HEK293T (cell line): Measurements from ENCODE around the gene LAMC2.

Experiments used
- ARNT ChIP-seq: fragments of 450-650 bp; IDR thresholded peaks from 2 replicates; pipeline ENCODE4 v1.6.1; 2017; ENCODE audit warnings: mild to moderate bottlenecking
- BHLHE40 ChIP-seq: fragments of 450-650 bp; IDR thresholded peaks from 2 replicates; pipeline ENCODE4 v1.6.1; 2016; ENCODE audit warnings: mild to moderate bottlenecking, moderate library complexity, borderline replicate concordance
- CTBP1 ChIP-seq: fragments of 450-650 bp; IDR thresholded peaks from 2 replicates; pipeline ENCODE4 v1.6.1; 2016; ENCODE audit warnings: borderline replicate concordance
- ELF4 ChIP-seq: fragments of 450-650 bp; IDR thresholded peaks from 2 replicates; pipeline ENCODE4 v1.6.1; 2017; ENCODE audit warnings: antibody characterized with exemption
- FOXA1 ChIP-seq: fragments of 450-650 bp; IDR thresholded peaks from 2 replicates; pipeline ENCODE4 v1.6.1; 2016; ENCODE audit warnings: mild to moderate bottlenecking
- FOXK2 ChIP-seq: fragments of 450-650 bp; IDR thresholded peaks from 2 replicates; pipeline ENCODE4 v1.6.1; 2016; ENCODE audit warnings: mild to moderate bottlenecking
- FOXM1 ChIP-seq: fragments of 450-650 bp; IDR thresholded peaks from 2 replicates; pipeline ENCODE4 v1.6.1; 2017; ENCODE audit warnings: mild to moderate bottlenecking, borderline replicate concordance
- HDGF ChIP-seq: fragments of 450-650 bp; IDR thresholded peaks from 2 replicates; pipeline ENCODE4 v1.6.1; 2017; ENCODE audit warnings: antibody characterized with exemption, borderline replicate concordance
- L3MBTL2 ChIP-seq: fragments of 450-650 bp; conservative IDR thresholded peaks from 2 replicates; pipeline ENCODE4 v1.6.1; 2016; ENCODE audit warnings: mild to moderate bottlenecking
- NFRKB ChIP-seq: fragments of 450-650 bp; IDR thresholded peaks from 2 replicates; pipeline ENCODE4 v1.6.1; 2016; ENCODE audit warnings: mild to moderate bottlenecking, moderate library complexity
- PKNOX1 ChIP-seq: fragments of 450-650 bp; IDR thresholded peaks from 2 replicates; pipeline ENCODE4 v1.6.1; 2016
- SP1 ChIP-seq: fragments of 450-650 bp; IDR thresholded peaks from 2 replicates; pipeline ENCODE4 v1.6.1; 2017
- TARDBP ChIP-seq: fragments of 450-650 bp; IDR thresholded peaks from 2 replicates; pipeline ENCODE4 v1.6.1; 2016

DNA sequence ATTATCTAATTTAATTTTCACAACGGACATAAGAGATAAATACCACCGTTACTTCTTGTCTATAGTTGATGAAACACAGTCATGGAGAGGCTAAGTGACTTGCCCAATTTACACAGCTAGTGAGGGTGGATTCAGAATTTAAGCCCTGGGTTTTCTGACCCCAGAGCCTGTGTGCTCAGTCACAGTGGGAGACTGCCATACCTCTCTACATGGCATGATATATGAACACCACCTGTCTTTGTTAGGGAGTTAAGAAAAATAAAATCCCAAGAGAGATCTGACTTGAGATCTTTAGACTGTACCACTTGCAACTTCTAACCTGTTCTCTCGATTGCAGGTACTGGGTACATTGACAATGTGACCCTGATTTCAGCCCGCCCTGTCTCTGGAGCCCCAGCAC is 40.3 kb downstream of the LAMC2 start:
- TF ChIP-seq FOXA1: no peak
- TF ChIP-seq PKNOX1: no peak
- TF ChIP-seq SP1: no peak
- TF ChIP-seq BHLHE40: no peak
- no peak for TF ChIP-seq FOXK2
- no peak for TF ChIP-seq CTBP1
- TF ChIP-seq TARDBP: no peak
- no peak for TF ChIP-seq ARNT
- TF ChIP-seq L3MBTL2: no peak
- no peak for TF ChIP-seq NFRKB
- TF ChIP-seq FOXM1: no peak
- no peak for TF ChIP-seq HDGF
- TF ChIP-seq ELF4: no peak
